GM12878 (cell line): ENCODE results near the gene BTNL8. TPM values are rescaled to one million over a fixed set of nuclear protein-coding genes. Genes with fewer than 3 reads are reported as not detected.

Source experiments
- ATAC-seq: fragments of 200-7000 bp; cut with Tn5 transposase; 3 replicates; pipeline ENCODE4 v1.9.1; 2020; ENCODE audit warnings: mild to moderate bottlenecking, moderate library complexity
- BruUV-seq: library from RNA; stranded (reverse); fragments of 400-500 nt; replicated peaks from 2 replicates; lab custom pipeline; 2021; lab: Mats Ljungman, UMichigan
- CTCF ChIA-PET: fragments of 300-600 bp; sonication (Branson Sonifier 250); formaldehyde crosslinking; extraction: SDS; loops from one replicate; lab custom pipeline; 2021; ENCODE audit warnings: inconsistent platforms; lab: Yijun Ruan, JAX
- POLR2A ChIA-PET: fragments of 350-600 bp; formaldehyde crosslinking; extraction: SDS; loops from one replicate; lab custom pipeline; 2021; ENCODE audit warnings: inconsistent platforms; lab: Charles Lee
- RAD21 ChIA-PET: fragments of 300-600 bp; sonication (Branson Sonifier 250); formaldehyde crosslinking; loops from one replicate; lab custom pipeline; 2023; ENCODE audit warnings: antibody characterized with exemption; ENCODE audit not compliant: unreplicated experiment; lab: Charles Lee
- SMC1A ChIA-PET: fragments of 300-600 bp; sonication (Branson Sonifier 250); formaldehyde crosslinking; loops from one replicate; lab custom pipeline; 2023; ENCODE audit not compliant: unreplicated experiment, uncharacterized antibody; lab: Charles Lee
- DNase-seq: peaks from one replicate; pipeline ENCODE4 v3.0.0-alpha.2; 2011; ENCODE audit warnings: low read depth, low spot score
- FAIRE-seq: peaks from 3 replicates; lab custom pipeline; 2011; peaks lifted over from hg19 to GRCh38; lab: Jason Lieb, UNC
- H2AFZ ChIP-seq: 2 replicates; pipeline ENCODE4 v1.6.0; 2011; ENCODE audit warnings: low read depth, low read length, control low read depth; ENCODE audit not compliant: control insufficient read depth
- H3K27ac ChIP-seq: 2 replicates; pipeline ENCODE4 v1.5.1; 2011; ENCODE audit warnings: control low read depth; ENCODE audit not compliant: control insufficient read depth, insufficient read depth
- H3K27me3 ChIP-seq, 2 experiments: replicated peaks in 1 of 2; 2 replicates each; pipeline versions ENCODE4 v1.6.0 to v1.6.1; 2011; ENCODE audit warnings: low read length in 1 of 2; ENCODE audit not compliant: control insufficient read depth in 2 of 2, insufficient read depth in 2 of 2
- H3K36me3 ChIP-seq, 2 experiments: 2 replicates each; pipeline ENCODE4 v1.5.1; 2011; ENCODE audit warnings: low read length in 1 of 2; ENCODE audit not compliant: control insufficient read depth in 2 of 2, insufficient read depth in 2 of 2
- H3K4me1 ChIP-seq: 2 replicates; pipeline ENCODE4 v1.6.1; 2011; ENCODE audit warnings: mild to moderate bottlenecking, low read length, moderate library complexity, mixed read lengths; ENCODE audit not compliant: control insufficient read depth, insufficient read depth
- H3K4me2 ChIP-seq: 2 replicates; pipeline ENCODE4 v1.6.0; 2011; ENCODE audit warnings: control low read depth; ENCODE audit not compliant: control insufficient read depth, insufficient read depth
- H3K4me3 ChIP-seq: fragments of 200-600 bp; sonication (generic); 2 replicates; pipeline ENCODE4 v1.5.1; 2016
- H3K79me2 ChIP-seq: 2 replicates; pipeline ENCODE4 v1.6.0; 2011; ENCODE audit warnings: low read length; ENCODE audit not compliant: control insufficient read depth, insufficient read depth
- H3K9ac ChIP-seq: 2 replicates; pipeline ENCODE4 v1.8.0; 2011; ENCODE audit warnings: low read length, control low read depth, mixed read lengths; ENCODE audit not compliant: control insufficient read depth, insufficient read depth
- H3K9me3 ChIP-seq: replicated peaks from 3 replicates; pipeline ENCODE4 v1.5.1; 2011; ENCODE audit warnings: mild to moderate bottlenecking, low read length; ENCODE audit not compliant: control insufficient read depth, insufficient read depth
- H4K20me1 ChIP-seq: 2 replicates; pipeline ENCODE4 v1.6.0; 2011; ENCODE audit not compliant: control insufficient read depth, insufficient read depth
- SPI1 ChIP-seq: IDR thresholded peaks from 2 replicates; pipeline ENCODE4 v1.6.1; 2011; ENCODE audit warnings: low read depth, mild to moderate bottlenecking, low read length, moderate library complexity, borderline replicate concordance; ENCODE audit not compliant: insufficient read depth
- TBL1XR1 ChIP-seq: IDR thresholded peaks from 2 replicates; pipeline ENCODE4 v1.6.1; 2012; ENCODE audit warnings: low read depth, low read length, improper control_type of control experiment
- WGBS: methylation state at CpG from one replicate; pipeline ENCODE4 v1.1.6; 2016; ENCODE audit warnings: low lambda C conversion rate; ENCODE audit not compliant: insufficient replicate concordance, insufficient coverage; ENCODE audit errors: missing lambda C conversion rate; 5-methylcytosine and 5-hydroxymethylcytosine counted together
- in situ Hi-C: fragments of 300-500 bp; cut with MboI; formaldehyde crosslinking; loops from 9 replicates; pipeline ENCODE4 v1.14.3; 2018; ENCODE audit warnings: mixed read lengths
- intact Hi-C: fragments of 100-400 bp; cut with micrococcal nuclease; formaldehyde crosslinking; loops from one replicate; pipeline ENCODE4 v1.14.2; 2022; ENCODE audit not compliant: unreplicated experiment
- polyA plus RNA-seq, 11 experiments: library from polyadenylated mRNA; depleted of rRNA in 4 of 11; unstranded in 6 of 11; stranded (reverse) in 5 of 11; fragments of >200 nt; fragmentation: Nextera tagmentation in 4 of 11; fragmentation: Illumina TruSeq in 1 of 11; extraction: Ambion mirVana in 4 of 11; extraction: Trizol in 1 of 11; gene quantifications; 1 replicate in 1 of 11; 2 replicates in 10 of 11; pipeline versions ENCODE4 v1.2.1 to v1.2.3, GENCODE V29; 2011 to 2016; ENCODE audit warnings: inconsistent platforms in 2 of 11, missing spikeins in 2 of 11, low read depth in 1 of 11
- total RNA-seq, 4 experiments: library from RNA; depleted of rRNA in 3 of 4; stranded (reverse); fragments of >200 nt in 3 of 4; fragmentation: Illumina TruSeq in 1 of 4; extraction: Trizol in 1 of 4; gene quantifications; 2 replicates each; pipeline versions ENCODE4 v1.2.1 to v1.2.3, GENCODE V29; 2013 to 2021
- TF ChIP-seq, protein P1 (sequence below): fragments of 450-650 bp; IDR thresholded peaks from 2 replicates; pipeline ENCODE4 v1.6.1; 2018; ENCODE audit warnings: mild to moderate bottlenecking, low read depth, moderate library complexity; ENCODE audit not compliant: partially characterized antibody

The BTNL8 gene
- total and polyA plus RNA-seq, 10 of the 15 experiments (the other 5 are each of a cell fraction or from before 2014, with no cell fraction given) = 0.13 to 3.4 (median 0.26) TPM; not detected in 2

DNA sequence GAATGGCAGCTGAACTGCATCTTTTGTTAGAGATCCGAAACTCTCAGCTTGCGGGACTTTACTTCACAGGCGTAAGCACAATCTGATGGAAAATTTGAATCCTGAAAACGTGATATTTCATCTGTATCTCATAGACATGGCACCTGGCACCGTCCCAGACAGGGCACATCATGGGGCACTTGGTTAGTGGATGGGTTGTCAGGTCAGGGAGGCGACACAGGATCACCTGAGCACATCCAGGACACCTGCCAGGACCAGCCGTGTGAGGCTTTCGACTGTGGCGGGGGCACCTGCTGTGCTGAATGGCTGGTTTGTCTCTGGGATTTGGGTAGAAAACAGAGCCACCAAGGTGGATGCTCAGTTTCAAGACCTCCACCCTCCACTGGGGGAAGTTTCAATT is 26.5 kb upstream of the BTNL8 start (continued):
- no peak for TF ChIP-seq TBL1XR1

DNA sequence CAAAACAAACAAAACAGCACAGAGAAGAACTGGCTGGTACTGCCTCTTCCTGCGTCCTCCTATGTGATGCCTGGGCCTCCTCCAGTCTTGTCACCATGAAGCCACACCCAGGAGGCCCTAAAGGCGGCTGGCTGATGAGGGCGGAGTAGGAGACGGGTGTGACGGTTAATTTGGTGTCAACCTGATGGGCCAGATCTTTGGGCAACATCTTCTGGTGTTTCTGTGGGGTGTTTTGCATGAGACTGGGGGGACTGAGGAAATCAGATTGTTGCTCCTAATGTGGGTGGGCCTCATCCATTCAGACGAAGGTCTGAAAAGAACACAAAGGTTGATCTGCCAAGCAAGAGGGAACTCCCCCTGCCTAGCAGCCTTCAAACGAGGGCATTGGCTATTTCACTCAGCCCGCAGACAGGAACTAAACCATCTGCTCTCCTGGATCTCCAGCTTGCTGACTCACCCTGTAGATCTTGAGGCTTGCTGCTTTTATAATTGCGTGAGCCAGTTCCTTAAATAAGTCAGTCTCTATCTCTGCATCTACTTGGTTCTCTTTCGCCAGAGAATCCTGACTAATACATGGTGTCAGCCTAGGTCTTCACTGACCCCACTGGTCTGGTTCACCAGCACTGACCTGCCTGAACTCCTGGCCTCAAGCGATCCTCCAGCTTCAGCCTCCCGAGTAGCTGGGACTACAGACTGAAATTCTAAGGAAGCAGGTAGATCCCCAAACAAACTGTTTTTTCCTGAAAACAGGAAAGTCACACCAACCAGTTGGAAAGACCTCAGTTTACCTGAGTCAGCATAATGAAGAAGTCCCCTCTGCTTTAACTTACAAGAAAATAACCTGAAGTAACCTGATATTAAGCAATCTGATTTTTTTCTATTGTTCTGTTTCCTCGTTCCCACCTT is 25.1 kb upstream of the BTNL8 start:
- Histone ChIP-seq H3K36me3 (no peaks in the 10 kb centered on the region), H3K4me1 (peaks cover 9% of the 10 kb centered on the region), H3K27me3 (no peaks in the 10 kb centered on the region), H3K27ac (no peak overlapping the region; the same call in 1 of the 2 replicates), H3K4me3 (no peak overlapping the region), H2AFZ (peak overlapping the region; percentile 80), H3K9ac (no peak overlapping the region; the same call in 1 of the 2 replicates), H3K9me3 (no peaks in the 10 kb centered on the region), H3K79me2 (no peaks in the 10 kb centered on the region), H4K20me1 (no peaks in the 10 kb centered on the region), H3K4me2 (0 out of 2 replicates have a peak overlapping the region, but pooled peaks have one; percentile 25)
- ATAC-seq = peak; percentile 84
- intact Hi-C loops (no loop called here), in situ Hi-C loops (no loop called here)
- no peak for FAIRE-seq
- BruUV-seq = no TSS peak
- peak; percentile 36 for DNase-seq
- SMC1A ChIA-PET = interaction anchor here (0.8 to 1.5 kb wide), 3 partner anchors 82 to 294 kb away, joined by 3 to 5 read pairs (median 3); no protein-coding TSS in a partner anchor
- CTCF ChIA-PET = interaction anchor here (1.1 kb wide), 1 partner anchor 74 kb away, joined by 3 read pairs; no protein-coding TSS in a partner anchor
- POLR2A ChIA-PET = no interaction called here
- WGBS = 19% methylated on average over 13 of the region's 13 CpGs
- RAD21 ChIA-PET = no interaction called here
- TF ChIP-seq SPI1 = peak; percentile 40; the same call in 1 of the 2 replicates
- TF ChIP-seq, protein P1, sequence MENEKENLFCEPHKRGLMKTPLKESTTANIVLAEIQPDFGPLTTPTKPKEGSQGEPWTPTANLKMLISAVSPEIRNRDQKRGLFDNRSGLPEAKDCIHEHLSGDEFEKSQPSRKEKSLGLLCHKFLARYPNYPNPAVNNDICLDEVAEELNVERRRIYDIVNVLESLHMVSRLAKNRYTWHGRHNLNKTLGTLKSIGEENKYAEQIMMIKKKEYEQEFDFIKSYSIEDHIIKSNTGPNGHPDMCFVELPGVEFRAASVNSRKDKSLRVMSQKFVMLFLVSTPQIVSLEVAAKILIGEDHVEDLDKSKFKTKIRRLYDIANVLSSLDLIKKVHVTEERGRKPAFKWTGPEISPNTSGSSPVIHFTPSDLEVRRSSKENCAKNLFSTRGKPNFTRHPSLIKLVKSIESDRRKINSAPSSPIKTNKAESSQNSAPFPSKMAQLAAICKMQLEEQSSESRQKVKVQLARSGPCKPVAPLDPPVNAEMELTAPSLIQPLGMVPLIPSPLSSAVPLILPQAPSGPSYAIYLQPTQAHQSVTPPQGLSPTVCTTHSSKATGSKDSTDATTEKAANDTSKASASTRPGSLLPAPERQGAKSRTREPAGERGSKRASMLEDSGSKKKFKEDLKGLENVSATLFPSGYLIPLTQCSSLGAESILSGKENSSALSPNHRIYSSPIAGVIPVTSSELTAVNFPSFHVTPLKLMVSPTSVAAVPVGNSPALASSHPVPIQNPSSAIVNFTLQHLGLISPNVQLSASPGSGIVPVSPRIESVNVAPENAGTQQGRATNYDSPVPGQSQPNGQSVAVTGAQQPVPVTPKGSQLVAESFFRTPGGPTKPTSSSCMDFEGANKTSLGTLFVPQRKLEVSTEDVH = no peak
